ENCODE measurements around the gene EDEM2.

GRCh38 chr20:35151736-35152135 lies 4.6 kb upstream of the EDEM2 start:
- TF ChIP-seq TAF1 (IDR thresholded peaks at IDR 0.05; ENCODE audit: low read depth) = no peak
- no peak for TF ChIP-seq REST (IDR thresholded peaks at IDR 0.05; ENCODE audit: low read depth)
- TF ChIP-seq TCF12 (IDR thresholded peaks at IDR 0.05; ENCODE audit: low read depth) = no peak
- no peak for TF ChIP-seq MAX (IDR thresholded peaks at IDR 0.05)
- TF ChIP-seq CEBPB (IDR thresholded peaks at IDR 0.05) = no peak
- no peak for TF ChIP-seq TEAD4 (IDR thresholded peaks at IDR 0.05)
- no peak for TF ChIP-seq CREB1 (IDR thresholded peaks at IDR 0.05; ENCODE audit: low read depth)
- TF ChIP-seq USF1 (IDR thresholded peaks at IDR 0.05) = no peak
- TF ChIP-seq NFIC (IDR thresholded peaks at IDR 0.05) = no peak
- TF ChIP-seq EP300 (IDR thresholded peaks at IDR 0.05; ENCODE audit: borderline replicate concordance) = no peak
- TF ChIP-seq FOXM1 (IDR thresholded peaks at IDR 0.05; ENCODE audit: borderline replicate concordance, low read depth) = no peak
